Peyer's patch (tissue), 4 donors: Measurements from ENCODE around the gene LHX4. TPM values are rescaled to one million over a fixed set of nuclear protein-coding genes. Genes with fewer than 3 reads are reported as not detected.

Experiments
- DNase-seq, 3 donors: peaks; one replicate each; pipeline ENCODE4 v3.0.0-alpha.2; 2017 to 2019
- H3K27ac ChIP-seq, 4 donors: fragments of 200-600 bp; sonication (generic); one replicate each; pipeline ENCODE4 v1.5.1; 2016 to 2019
- H3K27me3 ChIP-seq, 2 donors: fragments of 200-600 bp; sonication (generic); one replicate each; pipeline ENCODE4 v1.5.1; 2019
- H3K36me3 ChIP-seq, 3 donors: fragments of 200-600 bp; sonication (generic); one replicate each; pipeline ENCODE4 v1.5.1; 2016 to 2019
- H3K4me1 ChIP-seq, 4 donors: fragments of 200-600 bp; sonication (generic); one replicate each; pipeline ENCODE4 v1.5.1; 2016 to 2019
- H3K4me3 ChIP-seq, 4 donors: fragments of 200-600 bp; sonication (generic); 1 replicate in 3 of 4; 2 replicates in 1 of 4; pipeline ENCODE4 v1.5.1; 2016 to 2019; ENCODE audit warnings: mild to moderate bottlenecking in 1 of 4
- H3K9me3 ChIP-seq, 4 donors: fragments of 200-600 bp; sonication (generic); one replicate each; pipeline ENCODE4 v1.5.1; 2016 to 2019; ENCODE audit warnings: mild to moderate bottlenecking in 1 of 4
- POLR2A ChIP-seq, 2 donors: fragments of 450-650 bp; IDR thresholded peaks; one replicate each; pipeline ENCODE4 v1.5.1; 2017; ENCODE audit warnings: antibody characterized with exemption in 2 of 2, mild to moderate bottlenecking in 2 of 2, moderate library complexity in 2 of 2
- total RNA-seq, 4 donors: library from RNA; depleted of rRNA; stranded (reverse); fragments of >200 nt; gene quantifications; one replicate each; pipeline ENCODE4 v1.1.0, GENCODE V29; 2016
- TF ChIP-seq, protein P1 (sequence below), 6 experiments: fragments of 450-650 bp in 4 of 6; fragments of 200-600 bp in 2 of 6; sonication (generic) in 1 of 6; IDR thresholded peaks; one replicate each; pipeline ENCODE4 v1.5.1; 2017 to 2019; ENCODE audit warnings: antibody characterized with exemption in 6 of 6, mild to moderate bottlenecking in 3 of 6, moderate library complexity in 1 of 6

Gene LHX4
- total RNA-seq, 4 donors from 2014 or later: 0.28 to 1.1 (median 0.68) TPM

DNA sequence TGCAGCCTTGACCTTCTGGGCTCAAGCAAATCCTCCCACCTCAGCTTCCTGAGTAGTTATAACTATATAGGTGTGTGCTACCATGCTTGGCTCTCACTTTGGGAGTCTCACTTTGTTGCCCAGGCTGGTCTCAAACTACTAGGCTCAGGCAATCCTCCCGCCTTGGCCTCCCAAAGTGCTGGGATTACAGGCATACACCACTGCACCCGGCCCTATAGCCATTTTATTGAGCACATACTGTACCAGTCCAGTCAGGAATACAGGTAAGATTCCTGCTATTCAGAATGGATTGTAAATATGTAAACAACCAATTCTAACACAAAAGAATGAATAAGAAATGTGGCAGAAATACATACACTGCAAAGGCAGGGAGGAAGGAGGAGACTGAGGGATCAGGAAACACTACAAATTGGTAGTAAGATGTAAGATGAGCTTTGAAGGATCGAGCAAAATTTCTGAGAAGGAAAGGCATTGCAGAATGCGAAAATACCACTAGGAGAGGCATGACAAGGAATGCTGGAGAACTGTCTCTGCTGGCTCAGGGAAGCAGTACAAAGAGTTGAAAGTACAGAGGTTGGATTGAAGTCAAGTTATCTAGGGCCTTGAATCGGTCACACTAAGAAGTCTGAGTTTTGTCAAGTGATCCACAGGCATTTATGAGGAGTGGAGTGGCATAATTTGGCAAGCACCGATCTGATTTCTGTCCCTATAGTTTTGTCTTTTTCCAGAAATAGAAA, 60.4 kb downstream of the LHX4 start:
- no peaks in the 10 kb centered on the region for H3K36me3 ChIP-seq
- H3K9me3 ChIP-seq: no peaks in the 10 kb centered on the region
- no peak overlapping the region for H3K4me3 ChIP-seq
- H3K27ac ChIP-seq: no peak overlapping the region
- H3K4me1 ChIP-seq: no peaks in the 10 kb centered on the region
- TF ChIP-seq, protein P1, sequence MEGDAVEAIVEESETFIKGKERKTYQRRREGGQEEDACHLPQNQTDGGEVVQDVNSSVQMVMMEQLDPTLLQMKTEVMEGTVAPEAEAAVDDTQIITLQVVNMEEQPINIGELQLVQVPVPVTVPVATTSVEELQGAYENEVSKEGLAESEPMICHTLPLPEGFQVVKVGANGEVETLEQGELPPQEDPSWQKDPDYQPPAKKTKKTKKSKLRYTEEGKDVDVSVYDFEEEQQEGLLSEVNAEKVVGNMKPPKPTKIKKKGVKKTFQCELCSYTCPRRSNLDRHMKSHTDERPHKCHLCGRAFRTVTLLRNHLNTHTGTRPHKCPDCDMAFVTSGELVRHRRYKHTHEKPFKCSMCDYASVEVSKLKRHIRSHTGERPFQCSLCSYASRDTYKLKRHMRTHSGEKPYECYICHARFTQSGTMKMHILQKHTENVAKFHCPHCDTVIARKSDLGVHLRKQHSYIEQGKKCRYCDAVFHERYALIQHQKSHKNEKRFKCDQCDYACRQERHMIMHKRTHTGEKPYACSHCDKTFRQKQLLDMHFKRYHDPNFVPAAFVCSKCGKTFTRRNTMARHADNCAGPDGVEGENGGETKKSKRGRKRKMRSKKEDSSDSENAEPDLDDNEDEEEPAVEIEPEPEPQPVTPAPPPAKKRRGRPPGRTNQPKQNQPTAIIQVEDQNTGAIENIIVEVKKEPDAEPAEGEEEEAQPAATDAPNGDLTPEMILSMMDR (IDR thresholded peaks at IDR 0.05): no peak
- no peak for TF ChIP-seq POLR2A (IDR thresholded peaks at IDR 0.05)
- H3K27me3 ChIP-seq: no peaks in the 10 kb centered on the region
- DNase-seq: no peak

DNA sequence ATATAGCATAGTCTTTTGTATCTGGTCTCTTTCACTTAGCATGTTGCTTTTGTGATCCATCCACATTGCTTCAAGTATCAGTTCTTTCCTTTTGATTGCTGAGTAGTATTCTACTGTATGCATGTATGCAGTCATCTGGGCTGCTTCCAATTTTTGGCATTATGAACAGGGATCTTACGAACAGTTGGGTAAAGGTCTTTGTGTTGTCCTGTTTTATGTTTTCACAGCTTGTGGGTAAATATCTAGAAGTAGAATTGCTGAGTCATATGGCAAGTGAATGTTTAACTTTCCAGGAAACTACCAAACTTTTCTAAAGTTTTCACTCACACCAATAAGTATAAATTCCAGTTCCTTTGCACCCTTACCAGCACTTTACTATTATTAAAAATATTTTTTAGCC, 60.9 kb downstream of the LHX4 start:
- no peak for DNase-seq
- Histone ChIP-seq H3K27me3 (no peaks in the 10 kb centered on the region), H3K27ac (no peak overlapping the region), H3K4me1 (no peaks in the 10 kb centered on the region), H3K4me3 (no peak overlapping the region), H3K9me3 (no peaks in the 10 kb centered on the region), H3K36me3 (no peaks in the 10 kb centered on the region)
- TF ChIP-seq, protein P1 (IDR thresholded peaks at IDR 0.05): no peak
- TF ChIP-seq POLR2A (IDR thresholded peaks at IDR 0.05): no peak

DNA sequence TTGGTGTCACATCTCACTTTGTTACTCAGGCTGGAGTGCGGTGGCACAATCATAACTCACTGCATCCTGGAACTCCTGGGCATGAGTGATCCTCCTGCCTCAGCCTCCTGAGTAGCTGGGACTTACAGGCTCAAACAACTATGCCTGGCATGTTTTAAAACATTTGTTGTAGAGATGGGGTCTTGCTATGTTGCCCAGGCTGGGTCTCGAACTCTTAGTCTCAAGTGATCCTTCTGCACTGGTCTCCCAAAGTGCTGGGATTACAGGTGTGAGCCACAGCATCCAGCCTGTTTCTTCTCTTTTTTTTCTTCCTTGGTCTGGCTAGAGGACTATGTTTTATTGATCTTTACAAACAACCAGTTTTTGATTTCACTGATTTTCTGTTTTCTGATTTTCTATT, 64.6 kb downstream of the LHX4 start:
- no peak for DNase-seq
- no peaks in the 10 kb centered on the region for H3K36me3 ChIP-seq
- H3K4me1 ChIP-seq: no peaks in the 10 kb centered on the region
- TF ChIP-seq POLR2A (IDR thresholded peaks at IDR 0.05): no peak
- TF ChIP-seq, protein P1 (IDR thresholded peaks at IDR 0.05): no peak
- H3K27me3 ChIP-seq: no peaks in the 10 kb centered on the region
- H3K9me3 ChIP-seq: no peaks in the 10 kb centered on the region
- H3K27ac ChIP-seq: no peak overlapping the region
- no peak overlapping the region for H3K4me3 ChIP-seq

DNA sequence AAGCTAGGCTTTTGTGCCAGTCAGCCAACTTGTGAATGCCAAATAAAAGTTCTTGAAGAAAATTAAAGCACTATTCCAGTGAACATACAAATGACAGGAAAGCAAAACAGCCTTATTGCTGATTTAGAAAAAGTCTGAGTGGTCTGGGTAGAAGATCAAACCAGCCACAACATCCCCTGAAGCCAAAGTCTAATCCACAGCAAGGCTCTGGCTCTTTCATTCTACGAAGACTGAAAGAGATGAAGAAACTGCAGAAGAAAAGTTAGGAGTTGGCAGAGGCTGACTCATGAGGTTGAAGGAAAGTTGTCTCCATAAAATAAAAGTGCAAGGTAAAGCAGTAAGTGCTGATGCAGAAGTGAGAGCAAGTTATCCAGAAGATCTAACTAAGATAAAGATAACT, 65.9 kb downstream of the LHX4 start:
- DNase-seq: no peak
- H3K4me1 ChIP-seq: no peaks in the 10 kb centered on the region
- TF ChIP-seq, protein P1 (IDR thresholded peaks at IDR 0.05): no peak
- TF ChIP-seq POLR2A (IDR thresholded peaks at IDR 0.05): no peak
- no peak overlapping the region for H3K4me3 ChIP-seq
- H3K27me3 ChIP-seq: no peaks in the 10 kb centered on the region
- no peaks in the 10 kb centered on the region for H3K9me3 ChIP-seq
- no peaks in the 10 kb centered on the region for H3K36me3 ChIP-seq
- no peak overlapping the region for H3K27ac ChIP-seq

DNA sequence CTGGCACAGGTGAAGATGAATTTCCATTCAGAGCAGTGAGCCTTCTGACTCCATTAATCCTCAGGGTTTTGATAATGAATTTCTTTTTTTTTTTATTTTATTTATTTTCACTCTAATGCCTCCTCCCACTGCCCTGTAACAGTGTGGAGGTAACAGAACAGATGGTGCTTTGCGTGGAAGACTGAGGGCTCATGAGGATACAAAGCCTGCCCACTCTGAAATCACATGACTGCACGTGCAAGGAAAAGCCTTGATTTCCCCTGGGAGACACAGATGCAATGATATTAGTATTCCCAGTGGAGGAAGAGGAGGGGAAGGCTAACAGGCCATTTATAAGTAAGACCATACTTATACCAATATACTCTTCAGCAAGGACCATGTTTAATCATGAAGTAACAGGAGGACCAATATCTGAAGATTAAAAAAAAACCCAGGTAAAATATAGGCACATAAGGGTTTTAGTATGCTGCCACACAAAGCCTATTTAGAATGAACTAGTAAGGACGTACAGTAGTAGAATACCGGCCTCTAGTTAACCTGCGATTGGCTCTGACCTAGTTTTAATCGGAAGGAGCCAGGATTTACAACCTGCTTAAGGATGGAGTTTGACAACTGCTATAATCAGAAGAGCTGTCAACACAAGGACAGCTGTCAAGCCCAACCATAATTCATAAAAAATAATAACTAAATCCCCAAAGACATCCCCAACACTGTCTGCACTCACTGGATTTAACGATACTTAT, 69.6 kb downstream of the LHX4 start:
- DNase-seq: no peak
- H3K27ac ChIP-seq: no peak overlapping the region
- no peaks in the 10 kb centered on the region for H3K27me3 ChIP-seq
- H3K9me3 ChIP-seq: no peaks in the 10 kb centered on the region
- no peak overlapping the region for H3K4me3 ChIP-seq
- H3K4me1 ChIP-seq: no peaks in the 10 kb centered on the region
- H3K36me3 ChIP-seq: no peaks in the 10 kb centered on the region
- TF ChIP-seq, protein P1 (IDR thresholded peaks at IDR 0.05): no peak
- TF ChIP-seq POLR2A (IDR thresholded peaks at IDR 0.05): no peak
